Measurements from ENCODE around the gene COL10A1. TPM values are rescaled to one million over a fixed set of nuclear protein-coding genes. Genes with fewer than 3 reads are reported as not detected.
A peak's percentile ranks its signal among the peaks of the same experiment; 100 is the strongest.

Gene COL10A1
- total RNA-seq, 1 experiment from 2014 or later, result not detected

DNA sequence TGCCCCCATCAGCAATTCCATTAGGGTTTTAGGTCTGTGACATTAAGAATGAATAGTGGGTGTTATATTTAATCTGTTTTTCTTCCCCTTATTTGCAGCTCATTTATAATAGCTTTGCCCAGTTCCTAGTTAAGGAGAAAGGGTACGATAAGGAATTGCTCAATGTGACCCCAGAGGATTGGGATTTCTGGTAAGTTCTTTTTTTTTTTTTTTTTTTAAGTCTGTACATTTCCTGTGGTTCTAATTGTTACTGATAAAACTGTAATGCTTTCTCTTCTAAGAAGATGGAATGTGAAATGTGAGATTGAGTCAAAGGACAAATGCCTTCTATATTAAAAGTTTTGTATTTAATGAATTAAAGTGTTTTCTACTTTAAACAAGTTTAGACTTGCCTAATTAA, 19.8 kb downstream of the COL10A1 start:
- H2BK12ac ChIP-seq (ENCODE audit: insufficient read length, low read depth, low read length), result no peak overlapping the region
- H3K4me2 ChIP-seq (ENCODE audit: insufficient read depth, insufficient read length, low read length), result no peak overlapping the region
- H3K27me3 Mint-ChIP-seq (ENCODE audit: low read depth), result no peaks in the 10 kb centered on the region
- H3K27me3 ChIP-seq (ENCODE audit: insufficient read depth, low read length), result no peaks in the 10 kb centered on the region
- H3T11ph ChIP-seq (ENCODE audit: low read length), result no peak overlapping the region
- no peak overlapping the region for H2BK20ac ChIP-seq (ENCODE audit: low read depth, low read length, poor library complexity, severe bottlenecking)
- H3K4ac ChIP-seq (ENCODE audit: low read depth, low read length), result no peak overlapping the region
- H3K4me3 Mint-ChIP-seq, result 0 out of 5 replicates have a peak overlapping the region, but pooled peaks of 1 of the 2 experiments have one; percentile 22
- no peak overlapping the region for H2BK5ac ChIP-seq (ENCODE audit: insufficient read length, low read length)
- H3K18ac ChIP-seq (ENCODE audit: insufficient read length, low read depth, low read length), result no peak overlapping the region
- H3K4me1 Mint-ChIP-seq, result peaks cover 76 to 77% of the 10 kb centered on the region in 2 experiments
- H4K8ac ChIP-seq (replicated peaks; ENCODE audit: insufficient read length, low read depth, low read length), result no peak overlapping the region
- H3K9me3 ChIP-seq (ENCODE audit: control insufficient read depth, low read depth, low read length), result no peaks in the 10 kb centered on the region
- no peaks in the 10 kb centered on the region for H3K79me1 ChIP-seq (ENCODE audit: insufficient read depth, low read depth, low read length, poor library complexity, severe bottlenecking)
- no peaks in the 10 kb centered on the region for H3K23me2 ChIP-seq (ENCODE audit: insufficient read length, low read depth, low read length, poor library complexity, severe bottlenecking)
- no peak overlapping the region for H2BK120ac ChIP-seq (ENCODE audit: low read depth, low read length, poor library complexity, severe bottlenecking)
- H4K5ac ChIP-seq (ENCODE audit: insufficient read length, low read depth, low read length), result no peak overlapping the region
- H3K14ac ChIP-seq (ENCODE audit: insufficient read depth, low read length), result no peak overlapping the region
- TF ChIP-seq, protein P1, sequence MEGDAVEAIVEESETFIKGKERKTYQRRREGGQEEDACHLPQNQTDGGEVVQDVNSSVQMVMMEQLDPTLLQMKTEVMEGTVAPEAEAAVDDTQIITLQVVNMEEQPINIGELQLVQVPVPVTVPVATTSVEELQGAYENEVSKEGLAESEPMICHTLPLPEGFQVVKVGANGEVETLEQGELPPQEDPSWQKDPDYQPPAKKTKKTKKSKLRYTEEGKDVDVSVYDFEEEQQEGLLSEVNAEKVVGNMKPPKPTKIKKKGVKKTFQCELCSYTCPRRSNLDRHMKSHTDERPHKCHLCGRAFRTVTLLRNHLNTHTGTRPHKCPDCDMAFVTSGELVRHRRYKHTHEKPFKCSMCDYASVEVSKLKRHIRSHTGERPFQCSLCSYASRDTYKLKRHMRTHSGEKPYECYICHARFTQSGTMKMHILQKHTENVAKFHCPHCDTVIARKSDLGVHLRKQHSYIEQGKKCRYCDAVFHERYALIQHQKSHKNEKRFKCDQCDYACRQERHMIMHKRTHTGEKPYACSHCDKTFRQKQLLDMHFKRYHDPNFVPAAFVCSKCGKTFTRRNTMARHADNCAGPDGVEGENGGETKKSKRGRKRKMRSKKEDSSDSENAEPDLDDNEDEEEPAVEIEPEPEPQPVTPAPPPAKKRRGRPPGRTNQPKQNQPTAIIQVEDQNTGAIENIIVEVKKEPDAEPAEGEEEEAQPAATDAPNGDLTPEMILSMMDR (conservative IDR thresholded peaks at IDR 0.05), result no peak
- peaks cover 10% of the 10 kb centered on the region for H3K4me1 ChIP-seq (ENCODE audit: insufficient read depth, low read length)
- H4K20me1 ChIP-seq (ENCODE audit: control insufficient read depth, insufficient read depth, insufficient read length), result no peaks in the 10 kb centered on the region
- H3K36me3 Mint-ChIP-seq (ENCODE audit: insufficient read depth in 1 of 3, low read depth in 3 of 3), result peaks cover 13 to 47% (median 25%) of the 10 kb centered on the region in 3 experiments; a peak in 6 of 7 replicates
- no peak overlapping the region for H2AK5ac ChIP-seq (ENCODE audit: insufficient read length, low read length)
- H3K27ac Mint-ChIP-seq, result peak overlapping the region; percentile 93 to 98 (median 95); a peak in 5 of 7 replicates
- peaks cover 4% of the 10 kb centered on the region; the same call in 1 of the 2 replicates for H3K79me2 ChIP-seq (ENCODE audit: insufficient read depth, low read length)
- no peak for DNase-seq
- no CpG with 5 or more reads among the region's 1 CpG for WGBS (ENCODE audit: extremely low coverage, insufficient read length, low lambda C conversion rate)
- H3K23ac ChIP-seq (ENCODE audit: insufficient read length, low read depth, low read length), result no peak overlapping the region
- H3K27ac ChIP-seq (ENCODE audit: insufficient read length, low read depth, low read length), result no peak overlapping the region
- H3K56ac ChIP-seq (ENCODE audit: insufficient read length, low read depth, low read length), result no peak overlapping the region
- no peak overlapping the region for H3K9ac ChIP-seq (ENCODE audit: extremely low read depth, insufficient read length, low read length)
- H4K91ac ChIP-seq (ENCODE audit: insufficient read length, low read depth, low read length), result no peak overlapping the region
- H3K9me3 Mint-ChIP-seq, result no peaks in the 10 kb centered on the region; a peak in 1 of 5 replicates
- H2AFZ ChIP-seq (ENCODE audit: low read length), result no peak overlapping the region
- H2BK15ac ChIP-seq (ENCODE audit: low read depth, low read length), result no peak overlapping the region
